ENCODE data around the gene DMKN. TPM values are rescaled to one million over a fixed set of nuclear protein-coding genes. Genes with fewer than 3 reads are reported as not detected.

DMKN gene
- total RNA-seq, 1 experiment from 2014 or later = 16.7 TPM

DNA sequence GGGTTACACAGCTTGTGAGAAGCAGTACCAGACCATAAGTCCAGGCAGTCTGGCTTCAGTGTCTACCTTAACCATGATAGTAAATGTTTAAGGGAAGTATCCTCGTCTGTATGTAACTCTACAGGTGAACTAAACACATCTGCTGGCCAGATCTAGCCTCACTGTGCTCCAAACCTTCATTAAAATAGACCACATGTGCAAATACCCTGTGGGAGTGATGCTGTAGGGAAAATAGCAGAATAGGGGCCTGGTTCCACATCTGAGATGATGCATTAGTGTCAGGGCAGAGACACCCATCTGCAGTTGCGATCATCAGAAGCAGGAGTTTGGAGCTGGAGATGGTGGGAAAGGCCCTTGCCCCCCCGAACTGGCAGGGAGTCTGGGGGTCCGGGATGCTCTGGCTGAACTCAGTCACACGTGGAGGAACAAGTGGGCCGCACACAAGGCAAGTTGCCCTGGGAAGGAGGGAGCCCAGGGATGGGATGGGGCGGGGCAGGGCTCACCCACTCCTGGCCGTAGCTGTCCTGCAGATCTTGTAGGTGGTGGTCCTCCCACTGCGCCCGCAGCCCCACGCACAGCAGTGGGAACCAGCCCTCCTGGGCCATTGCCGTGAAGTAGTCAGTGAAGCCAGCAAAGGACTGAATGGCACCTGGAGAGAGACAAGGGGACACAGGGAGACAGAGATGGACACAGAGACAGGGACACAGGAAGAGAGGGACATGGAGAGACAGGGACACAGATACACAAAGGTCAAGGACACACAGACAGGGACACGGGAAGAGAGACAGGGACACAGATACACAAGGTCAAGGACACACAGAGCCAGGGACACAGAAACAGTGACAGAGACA lies 39.3 kb upstream of the DMKN start:
- no peak for DNase-seq (ENCODE audit: low read depth, low spot score)
- in situ Hi-C loops (cut with HindIII; ENCODE audit: low pct_unique_long_range_greater_than_20kb, low sequenced_read_pairs) = no loop called here

DNA sequence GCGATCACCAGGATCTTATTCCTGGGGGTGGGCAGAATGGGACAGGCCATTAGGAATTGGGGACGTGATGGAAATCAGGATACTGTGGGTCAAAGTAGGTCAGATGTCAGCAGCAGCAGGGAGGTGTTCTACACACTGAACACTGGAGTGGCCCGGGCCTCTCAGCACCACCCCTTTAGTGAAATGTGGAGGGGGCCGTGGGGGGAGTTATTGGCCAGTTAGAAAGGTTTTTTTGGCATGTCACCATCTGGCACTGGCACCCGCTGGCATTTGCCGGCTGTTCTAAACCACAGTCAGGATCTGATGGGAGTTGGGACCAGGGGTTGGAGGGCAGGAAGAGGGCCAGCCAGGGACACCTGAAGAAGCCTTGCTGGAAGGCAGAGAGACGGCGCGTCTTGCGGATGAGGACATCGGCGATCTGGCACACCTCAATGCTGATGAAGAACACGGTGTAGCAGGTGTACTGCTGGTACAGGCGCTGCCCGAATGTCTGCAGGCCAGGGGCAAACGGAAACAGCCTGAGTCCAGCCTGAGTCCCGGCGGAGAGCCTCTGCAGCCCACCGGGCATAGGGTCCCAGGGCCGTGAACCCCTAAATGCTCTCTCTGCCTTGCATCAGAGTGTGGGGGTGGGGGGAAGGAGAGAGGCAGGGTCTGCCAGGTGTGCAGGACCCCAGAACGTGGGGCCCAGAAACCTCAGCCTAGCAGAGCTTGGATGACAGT lies 37.8 kb upstream of the DMKN start:
- in situ Hi-C loops (cut with HindIII; ENCODE audit: low pct_unique_long_range_greater_than_20kb, low sequenced_read_pairs) = no loop called here
- no peak for DNase-seq (ENCODE audit: low read depth, low spot score)

DNA sequence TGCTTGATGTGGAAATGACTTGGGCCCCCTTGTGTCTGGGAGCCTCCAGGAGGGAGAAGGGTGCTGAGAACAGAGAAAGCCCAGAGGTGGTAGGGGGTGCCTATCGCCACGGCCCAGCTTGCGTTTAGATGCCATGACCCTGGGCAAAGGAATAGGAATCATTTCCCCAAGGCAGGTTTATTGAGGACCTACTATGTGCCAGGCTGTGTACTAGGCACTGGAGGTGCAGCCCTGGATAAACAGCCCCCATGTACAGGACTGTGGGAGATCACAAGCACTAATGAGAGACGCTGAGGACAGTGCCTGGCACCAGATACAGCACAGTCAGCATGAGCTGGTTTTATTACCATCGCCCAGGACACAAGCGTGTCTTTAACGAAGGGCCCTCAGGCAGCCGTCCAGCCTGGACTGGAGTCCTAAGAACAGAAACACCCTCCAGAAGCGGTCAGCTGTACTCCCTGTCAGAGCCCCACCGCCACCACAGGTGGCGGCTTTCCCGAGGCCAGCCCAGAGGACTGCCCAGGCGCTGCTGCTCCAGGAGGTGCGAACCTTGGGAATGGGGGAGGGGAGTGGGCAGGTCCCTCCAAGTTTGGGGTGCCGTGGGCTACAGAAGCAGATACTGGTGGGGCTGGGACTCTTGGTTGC lies 36.6 kb upstream of the DMKN start:
- in situ Hi-C loops (cut with HindIII; ENCODE audit: low pct_unique_long_range_greater_than_20kb, low sequenced_read_pairs) = no loop called here
- DNase-seq (ENCODE audit: low read depth, low spot score) = no peak

DNA sequence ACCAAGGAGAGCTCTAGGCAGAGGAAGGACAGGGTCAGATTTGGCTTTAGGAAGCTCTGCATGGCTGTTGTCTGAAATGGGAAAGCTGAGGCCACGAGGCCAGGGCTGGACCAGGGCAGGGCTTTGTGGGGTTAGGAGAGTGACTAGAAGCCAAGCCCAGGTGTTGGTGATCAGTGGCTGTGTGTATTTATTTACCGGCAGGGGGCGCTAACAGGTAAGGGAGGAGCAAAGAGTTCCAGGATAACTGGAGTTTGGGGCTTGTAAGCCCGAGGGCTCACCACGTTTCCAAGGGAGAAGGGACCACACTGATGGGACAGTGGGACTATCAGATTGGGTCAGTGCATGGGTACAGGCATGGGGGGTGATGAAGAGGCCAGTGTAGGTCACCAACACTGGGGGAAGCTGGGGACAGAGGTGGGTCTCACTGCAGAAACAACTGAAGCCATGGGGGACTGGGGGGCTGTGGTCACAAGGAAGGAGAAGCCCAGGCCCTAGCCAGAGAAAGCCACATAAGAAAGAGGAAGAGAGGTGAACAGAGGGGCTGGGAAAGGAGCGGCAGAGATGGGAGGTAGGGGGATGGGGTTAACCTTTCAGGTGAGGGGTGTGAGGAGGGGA lies 35.8 kb upstream of the DMKN start:
- in situ Hi-C loops (cut with HindIII; ENCODE audit: low pct_unique_long_range_greater_than_20kb, low sequenced_read_pairs) = no loop called here
- DNase-seq (ENCODE audit: low read depth, low spot score) = peak; percentile 81

DNA sequence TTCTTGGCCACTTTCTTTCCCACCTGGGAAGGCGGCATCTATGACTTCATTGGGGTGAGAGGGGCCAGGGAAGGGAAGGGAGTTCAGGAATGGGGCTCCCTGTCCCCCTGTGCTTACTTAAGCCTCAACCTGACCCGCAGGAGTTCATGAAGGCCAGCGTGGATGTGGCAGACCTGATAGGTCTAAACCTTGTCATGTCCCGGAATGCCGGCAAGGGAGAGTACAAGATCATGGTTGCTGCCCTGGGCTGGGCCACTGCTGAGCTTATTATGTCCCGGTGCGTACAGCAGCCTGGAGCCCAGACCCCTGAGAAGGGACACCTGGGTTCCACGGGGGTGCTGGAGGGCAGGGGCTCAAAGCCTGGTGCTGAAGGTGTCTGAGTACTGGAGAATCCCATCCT lies 33.1 kb upstream of the DMKN start:
- DNase-seq (ENCODE audit: low read depth, low spot score) = no peak
- in situ Hi-C loops (cut with HindIII; ENCODE audit: low pct_unique_long_range_greater_than_20kb, low sequenced_read_pairs) = no loop called here

DNA sequence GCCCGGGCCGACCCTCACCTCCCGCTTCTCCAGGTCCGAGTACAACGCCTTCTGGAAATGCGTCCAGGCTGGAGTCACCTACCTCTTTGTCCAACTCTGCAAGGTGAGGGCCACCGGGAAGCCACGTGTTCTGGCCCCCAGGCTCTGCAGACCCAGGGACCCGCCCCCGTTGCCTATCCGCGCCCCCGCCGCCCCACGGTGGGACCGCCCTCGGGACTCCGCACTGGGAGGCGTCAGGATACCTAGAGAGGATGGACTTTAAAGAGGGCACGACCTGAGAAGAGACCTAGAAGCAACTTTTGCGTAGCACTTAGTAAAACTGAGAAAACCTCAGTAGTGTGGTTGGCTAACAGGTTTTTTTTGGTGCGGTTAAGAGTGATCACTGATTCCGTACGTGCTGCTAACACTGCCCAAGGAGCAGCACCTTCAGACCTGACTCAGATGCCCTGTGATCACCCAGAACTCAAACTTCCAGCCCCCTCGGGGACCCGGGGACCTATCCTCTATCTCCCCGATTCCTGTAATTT lies 32.5 kb upstream of the DMKN start:
- peak; percentile 38 for DNase-seq (ENCODE audit: low read depth, low spot score)
- in situ Hi-C loops (cut with HindIII; ENCODE audit: low pct_unique_long_range_greater_than_20kb, low sequenced_read_pairs) = no loop called here

DNA sequence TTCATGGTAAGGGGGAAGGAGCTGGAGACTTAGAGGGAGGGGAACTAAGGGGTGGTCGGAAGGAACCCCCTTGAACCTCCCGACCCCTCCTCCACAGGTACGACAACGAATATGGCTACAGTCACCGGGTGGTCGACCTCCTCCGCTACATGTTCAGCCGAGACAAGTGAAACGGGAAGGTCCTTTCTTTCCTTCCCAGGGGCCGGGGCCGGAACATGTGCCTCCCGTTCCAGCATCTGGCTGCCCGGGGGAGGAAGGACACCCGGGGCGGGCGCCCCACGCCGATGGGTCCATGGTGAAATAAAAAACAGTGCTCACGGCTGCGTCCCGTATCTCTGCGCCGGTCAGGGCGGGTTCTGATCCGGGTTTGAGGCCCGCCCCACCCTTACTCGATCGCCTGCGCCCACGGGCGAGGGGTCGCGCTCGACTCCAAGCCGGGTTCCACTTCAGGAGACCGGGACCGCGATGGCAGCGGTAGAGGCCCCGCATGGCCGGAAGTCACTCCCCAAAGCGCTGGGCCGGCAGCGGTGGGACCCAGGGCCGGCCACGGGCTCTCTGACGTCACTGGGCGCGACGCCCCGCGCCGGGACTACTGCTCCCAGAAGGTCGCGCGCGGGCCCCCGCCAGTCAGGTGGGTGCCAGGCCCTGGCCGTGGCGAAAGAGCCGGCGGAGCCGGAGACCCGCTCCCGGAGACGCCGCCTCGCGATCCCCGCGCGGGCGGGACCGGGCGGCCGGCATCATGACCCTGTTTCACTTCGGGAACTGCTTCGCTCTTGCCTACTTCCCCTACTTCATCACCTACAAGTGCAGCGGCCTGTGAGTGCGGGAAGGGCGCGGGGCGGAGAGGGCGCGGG lies 31.8 kb upstream of the DMKN start, which contains the start of gene TMEM147:
TSS of gene TMEM147 (plus strand) at position 626 of the 854 bp plus-strand sequence. CDS start at position 740, 114 bp downstream.
- in situ Hi-C loops (cut with HindIII; ENCODE audit: low pct_unique_long_range_greater_than_20kb, low sequenced_read_pairs) = no loop called here
- peak; percentile 86 for DNase-seq (ENCODE audit: low read depth, low spot score)

DNA sequence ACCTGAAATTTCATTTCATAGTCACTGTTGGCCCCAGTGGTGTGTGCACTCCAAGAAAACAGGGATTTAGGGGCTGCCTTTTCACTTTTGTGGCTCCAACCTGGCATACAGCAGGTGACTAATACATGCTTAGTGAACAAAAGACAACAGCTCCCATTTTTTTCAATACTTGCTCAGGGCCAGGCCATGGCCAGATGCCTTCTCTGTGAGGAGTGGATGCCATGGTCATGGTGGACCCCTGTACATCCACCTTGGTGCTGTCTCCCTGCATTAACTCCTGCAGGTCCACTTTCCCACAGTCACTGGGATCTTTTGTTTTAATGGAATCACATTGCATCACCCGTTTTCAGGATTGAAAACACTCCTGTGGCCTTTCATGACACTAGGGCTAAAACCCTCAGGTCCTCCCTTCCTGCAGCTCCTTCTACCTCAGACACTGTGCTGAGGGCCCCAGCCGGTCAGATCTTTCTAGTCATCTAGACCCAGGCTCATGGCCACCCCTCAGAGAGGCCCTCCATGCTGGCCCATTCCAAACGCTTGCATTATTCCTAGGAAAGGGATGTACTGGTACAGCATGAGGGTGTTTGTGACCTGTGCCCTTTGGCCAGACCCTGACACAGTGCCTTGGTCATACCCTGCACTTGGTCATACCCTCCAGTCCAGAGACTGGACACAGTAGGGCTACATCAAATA lies 30.8 kb upstream of the DMKN start:
- in situ Hi-C loops (cut with HindIII; ENCODE audit: low pct_unique_long_range_greater_than_20kb, low sequenced_read_pairs) = no loop called here
- DNase-seq (ENCODE audit: low read depth, low spot score) = no peak

DNA sequence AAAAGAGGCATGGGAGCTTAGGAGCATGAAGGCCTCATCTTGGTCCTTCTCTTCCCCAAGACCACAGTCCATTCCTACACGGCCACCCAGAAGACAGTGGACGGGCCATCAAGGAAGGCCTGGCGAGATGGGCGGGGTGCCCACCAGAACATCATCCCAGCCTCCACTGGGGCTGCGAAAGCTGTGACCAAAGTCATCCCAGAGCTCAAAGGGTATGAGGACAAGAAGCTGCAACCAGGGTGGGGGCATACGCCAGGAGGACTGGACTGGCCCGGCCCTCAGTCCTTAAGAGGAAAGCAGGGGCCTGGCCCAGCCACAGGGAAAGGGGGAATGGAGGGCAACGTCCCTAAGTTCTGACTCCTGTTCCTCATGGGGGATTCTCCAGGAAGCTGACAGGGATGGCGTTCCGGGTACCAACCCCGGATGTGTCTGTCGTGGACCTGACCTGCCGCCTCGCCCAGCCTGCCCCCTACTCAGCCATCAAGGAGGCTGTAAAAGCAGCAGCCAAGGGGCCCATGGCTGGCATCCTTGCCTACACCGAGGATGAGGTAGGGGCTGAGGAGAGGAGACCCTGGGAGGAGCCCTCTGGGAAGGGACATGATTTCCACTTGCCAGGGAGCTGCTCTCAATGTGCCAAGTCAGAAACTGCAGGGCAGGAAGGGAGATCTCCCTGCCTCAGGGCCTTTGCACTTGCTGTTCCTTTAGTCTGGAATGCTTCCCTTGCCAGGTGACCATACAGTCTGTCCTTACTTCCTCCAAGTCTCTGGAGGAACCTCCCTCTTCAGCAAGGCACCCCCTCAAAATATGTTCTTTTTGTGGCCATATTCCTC lies 30.0 kb upstream of the DMKN start:
- in situ Hi-C loops (cut with HindIII; ENCODE audit: low pct_unique_long_range_greater_than_20kb, low sequenced_read_pairs) = no loop called here
- no peak for DNase-seq (ENCODE audit: low read depth, low spot score)

DNA sequence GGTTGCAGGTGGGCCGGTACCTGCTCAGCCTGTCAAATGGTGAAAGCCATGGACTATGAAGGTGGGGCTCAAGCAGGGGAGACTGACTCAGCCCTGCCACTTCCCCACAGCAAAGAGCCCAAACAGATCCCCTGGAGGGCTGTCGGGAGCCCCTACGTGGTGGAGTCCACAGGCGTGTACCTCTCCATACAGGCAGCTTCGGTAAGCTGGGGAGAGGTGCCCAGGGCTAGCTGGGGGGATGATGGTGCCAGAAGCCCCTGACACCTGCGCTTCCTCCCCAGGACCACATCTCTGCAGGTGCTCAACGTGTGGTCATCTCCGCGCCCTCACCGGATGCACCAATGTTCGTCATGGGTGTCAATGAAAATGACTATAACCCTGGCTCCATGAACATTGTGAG lies 28.8 kb upstream of the DMKN start:
- in situ Hi-C loops (cut with HindIII; ENCODE audit: low pct_unique_long_range_greater_than_20kb, low sequenced_read_pairs) = no loop called here
- DNase-seq (ENCODE audit: low read depth, low spot score) = no peak

DNA sequence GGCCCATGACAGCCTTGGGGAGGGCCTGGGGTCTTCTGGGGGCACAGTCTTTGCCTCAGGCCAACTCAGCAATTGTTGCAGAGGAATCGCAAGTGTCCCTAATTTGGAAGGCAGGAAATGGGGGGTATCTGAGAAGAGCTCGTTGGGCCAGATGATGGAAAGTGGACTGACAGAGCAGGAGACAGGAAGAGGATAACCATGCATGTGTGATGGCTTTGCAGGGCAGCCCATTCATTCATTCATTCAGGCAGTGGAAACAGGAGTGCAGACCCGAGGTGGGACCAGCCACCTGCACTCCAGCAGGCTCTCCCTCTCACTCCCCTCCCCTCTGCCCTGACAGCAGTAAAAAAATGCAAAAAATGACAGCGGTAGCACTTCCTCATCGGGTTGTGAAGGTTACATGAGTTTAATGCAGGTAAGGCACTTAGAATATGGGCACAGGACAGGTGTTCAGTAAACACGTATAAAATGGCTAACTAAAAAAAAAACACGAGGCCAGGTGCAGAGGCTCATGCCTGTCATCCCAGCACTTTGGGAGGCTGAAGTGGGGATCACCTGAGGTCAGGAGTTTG lies 27.0 kb upstream of the DMKN start:
- in situ Hi-C loops (cut with HindIII; ENCODE audit: low pct_unique_long_range_greater_than_20kb, low sequenced_read_pairs) = no loop called here
- DNase-seq (ENCODE audit: low read depth, low spot score) = no peak

DNA sequence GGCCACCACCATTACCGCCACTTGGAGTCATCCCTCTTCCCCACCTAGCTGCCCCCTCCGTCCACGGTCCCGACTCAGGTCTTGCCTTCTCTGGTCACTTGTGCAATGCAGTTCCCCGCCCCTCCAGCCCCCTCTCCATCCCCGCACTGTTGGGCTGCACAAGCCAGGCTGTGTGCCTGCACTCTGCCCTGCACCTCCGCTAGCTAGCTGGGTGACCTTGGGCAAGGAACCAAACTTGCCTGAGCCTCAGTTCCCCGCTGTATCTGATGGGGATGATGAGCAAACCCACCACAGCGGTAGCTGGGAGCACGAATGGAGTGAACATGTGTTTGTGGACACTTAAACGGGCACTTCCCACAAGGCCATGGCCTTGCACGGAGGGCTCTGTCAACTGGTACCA lies 26.4 kb upstream of the DMKN start:
- DNase-seq (ENCODE audit: low read depth, low spot score) = no peak
- in situ Hi-C loops (cut with HindIII; ENCODE audit: low pct_unique_long_range_greater_than_20kb, low sequenced_read_pairs) = no loop called here

DNA sequence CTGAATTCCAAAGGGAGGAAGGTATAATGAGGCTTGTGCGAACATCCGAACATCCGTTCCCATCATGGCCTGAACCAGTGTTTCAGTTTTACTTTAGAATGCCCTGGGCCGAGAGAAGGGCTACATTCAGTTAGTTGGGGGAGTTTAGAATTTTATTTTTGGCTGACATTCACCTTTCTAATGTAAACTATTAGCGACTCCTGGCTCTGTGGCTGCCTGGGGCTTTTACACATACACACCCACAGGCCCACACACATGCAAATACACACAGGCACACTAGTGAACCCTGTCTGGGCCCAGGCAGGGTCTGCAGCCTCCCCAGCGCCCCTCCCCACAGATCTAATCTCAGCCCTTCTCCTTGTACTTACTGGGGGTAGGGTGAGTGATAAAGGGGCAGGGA lies 25.9 kb upstream of the DMKN start:
- in situ Hi-C loops (cut with HindIII; ENCODE audit: low pct_unique_long_range_greater_than_20kb, low sequenced_read_pairs) = no loop called here

DNA sequence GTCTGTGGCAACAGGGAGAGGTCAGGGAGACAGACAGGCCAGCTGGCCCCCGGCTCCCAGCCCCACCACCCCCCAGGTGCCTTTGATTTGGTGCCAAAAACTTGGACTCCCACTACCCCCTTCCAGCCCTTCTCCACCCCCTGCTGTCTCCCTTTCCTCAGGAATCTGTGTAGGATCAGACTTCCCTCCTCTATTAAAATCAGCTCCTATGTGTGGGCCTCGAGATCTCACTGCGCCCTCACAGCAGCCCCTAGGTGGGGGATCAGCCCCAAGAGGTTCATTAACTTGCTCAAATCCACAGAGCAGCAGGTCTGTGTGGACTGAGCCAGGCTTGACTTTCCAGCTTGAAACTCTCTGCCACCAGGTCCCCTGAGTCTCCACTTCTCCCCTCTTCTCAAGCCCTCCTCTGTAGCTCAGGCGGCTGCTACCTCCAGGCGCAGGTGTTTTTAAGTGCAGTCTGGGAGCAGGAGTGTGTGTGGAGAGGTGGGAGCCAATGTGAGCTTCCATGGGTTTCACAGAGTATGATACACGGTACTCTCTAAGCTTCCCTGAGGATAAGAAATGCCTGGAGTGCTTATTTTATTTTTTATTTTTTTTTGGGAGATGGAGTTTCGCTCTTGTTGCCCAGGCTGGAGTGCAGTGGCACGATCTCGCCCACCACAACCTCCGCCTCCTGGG lies 21.5 kb upstream of the DMKN start:
- in situ Hi-C loops (cut with HindIII; ENCODE audit: low pct_unique_long_range_greater_than_20kb, low sequenced_read_pairs) = no loop called here
- DNase-seq (ENCODE audit: low read depth, low spot score) = no peak

More for the DNA sequence above, 25.9 kb upstream of the DMKN start:
- DNase-seq (ENCODE audit: low read depth, low spot score) = no peak

DNA sequence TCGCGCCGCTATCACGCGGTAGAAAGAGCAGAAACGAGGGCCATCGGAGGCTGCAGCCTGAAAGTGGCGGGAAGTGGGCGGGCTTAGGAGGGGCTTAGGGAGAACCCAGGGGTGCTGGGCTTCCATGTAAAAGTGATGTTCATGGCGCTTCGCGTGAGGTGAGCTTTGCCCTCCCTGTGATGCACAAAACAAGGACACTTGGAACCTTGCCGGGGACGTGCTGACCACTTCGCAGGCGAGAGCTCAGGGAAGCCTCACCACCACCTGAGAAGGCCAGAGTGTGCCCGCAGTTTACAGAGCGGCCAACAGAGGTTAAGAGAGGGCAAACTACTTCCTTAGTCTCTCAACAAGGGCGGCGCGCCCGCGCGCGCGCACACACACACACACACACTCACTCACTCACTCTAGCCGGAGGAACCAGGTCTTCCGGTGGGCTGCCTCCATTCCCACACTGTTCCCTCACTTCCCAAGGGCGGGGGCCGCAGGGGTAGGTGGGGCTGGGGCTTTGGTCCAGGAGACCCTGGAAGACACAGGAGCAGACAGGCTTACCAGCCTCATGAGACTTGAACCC lies 20.5 kb upstream of the DMKN start:
- DNase-seq (ENCODE audit: low read depth, low spot score) = no peak
- in situ Hi-C loops (cut with HindIII; ENCODE audit: low pct_unique_long_range_greater_than_20kb, low sequenced_read_pairs) = no loop called here
